D341Med (cell line): Measurements from ENCODE around the gene SLC22A23.
"Not testable (repeated sequence)": the region's sequence is repeated elsewhere in the genome, so short reads cannot be mapped to it uniquely, and the experiment has no call there.

ENCODE experiments used
- DNase-seq: peaks from one replicate; pipeline ENCODE4 v3.0.0; 2012; ENCODE audit warnings: low spot score

SLC22A23 gene

DNA sequence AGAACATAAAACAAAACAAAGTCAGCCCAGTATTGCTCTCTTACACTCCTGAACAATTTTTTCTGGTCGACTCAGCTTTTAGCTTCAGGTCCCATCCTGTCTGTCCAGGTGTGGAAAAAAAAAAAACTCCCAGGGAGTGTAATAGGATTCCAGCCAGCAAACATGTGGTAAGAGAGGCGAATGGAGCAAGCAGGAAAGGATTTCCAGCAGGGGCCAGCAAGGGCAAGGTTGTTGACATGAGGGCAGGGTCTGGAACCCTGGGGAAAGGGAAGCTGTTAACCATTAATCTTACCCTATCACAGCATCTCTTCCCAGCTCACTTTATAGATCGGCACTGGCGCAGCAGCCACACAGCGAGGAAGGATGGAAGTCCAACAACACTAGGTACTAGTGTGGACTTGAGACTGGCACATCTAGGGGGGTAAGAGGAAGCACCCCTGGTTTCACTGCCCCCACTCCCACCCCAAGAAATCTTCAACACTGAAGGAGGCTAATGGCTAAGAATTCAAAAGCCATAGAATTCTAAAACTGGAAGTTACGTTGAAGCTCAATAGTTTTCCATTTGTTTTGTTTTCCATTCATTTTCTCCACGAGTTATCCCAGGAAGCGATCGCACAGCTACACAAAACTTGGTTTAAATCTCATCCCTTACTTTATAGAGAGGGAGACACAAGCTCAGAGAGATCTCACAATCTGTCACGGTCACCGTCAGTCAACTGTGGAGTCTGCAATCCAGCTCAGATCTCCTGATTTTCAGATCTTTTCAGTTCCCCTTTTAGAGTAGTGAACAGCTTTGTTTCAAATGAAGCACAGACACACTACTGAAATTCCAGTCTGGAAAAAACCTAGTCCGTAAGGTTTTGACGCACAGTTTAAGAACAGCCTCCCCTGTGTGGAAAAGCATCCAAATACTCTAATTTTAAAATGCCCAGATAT, 53.3 kb downstream of the SLC22A23 start:
- DNase-seq: no peak

DNA sequence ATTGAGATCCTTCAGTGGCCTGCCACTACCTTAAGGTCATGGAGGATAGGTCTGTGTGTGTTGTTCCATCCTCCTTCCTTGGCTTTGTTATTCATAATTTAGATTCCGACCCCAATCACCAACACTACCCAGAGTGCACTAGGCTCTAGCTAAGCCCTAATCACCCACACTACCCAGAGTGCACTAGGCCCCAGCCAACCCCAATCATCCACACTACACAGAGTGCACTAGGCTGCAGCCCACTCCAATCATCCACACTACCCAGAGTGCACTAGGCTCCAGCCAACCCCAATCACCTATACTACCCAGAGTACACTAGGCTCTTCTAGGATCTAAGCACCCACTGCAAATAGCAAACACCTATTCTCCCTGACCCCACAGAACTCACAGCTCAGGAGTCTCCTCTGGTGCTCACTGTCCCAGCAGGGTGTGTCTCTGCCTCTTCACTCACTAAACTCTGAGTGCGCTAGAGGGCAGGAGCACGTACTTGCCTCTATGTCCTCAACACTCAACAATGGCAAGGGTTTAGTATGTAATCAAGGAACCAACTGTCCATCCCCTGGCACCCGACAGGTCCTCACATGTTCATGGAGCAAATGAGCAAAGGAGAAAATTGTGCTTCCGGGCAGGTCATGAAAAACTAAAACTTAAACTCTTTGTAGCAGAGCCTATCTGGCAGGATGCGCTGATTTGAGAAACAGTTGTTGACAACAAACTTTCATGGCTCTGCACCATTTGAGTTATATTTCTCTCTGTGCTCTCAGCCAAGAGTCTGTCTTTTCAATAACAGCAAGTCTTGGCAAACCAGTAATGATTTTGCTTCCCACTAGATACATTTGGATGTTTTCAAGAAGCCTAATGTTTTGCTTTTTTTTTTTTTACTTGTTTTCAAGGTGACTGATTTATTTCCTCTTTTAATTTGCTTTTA, 54.3 kb downstream of the SLC22A23 start:
- DNase-seq: no peak

DNA sequence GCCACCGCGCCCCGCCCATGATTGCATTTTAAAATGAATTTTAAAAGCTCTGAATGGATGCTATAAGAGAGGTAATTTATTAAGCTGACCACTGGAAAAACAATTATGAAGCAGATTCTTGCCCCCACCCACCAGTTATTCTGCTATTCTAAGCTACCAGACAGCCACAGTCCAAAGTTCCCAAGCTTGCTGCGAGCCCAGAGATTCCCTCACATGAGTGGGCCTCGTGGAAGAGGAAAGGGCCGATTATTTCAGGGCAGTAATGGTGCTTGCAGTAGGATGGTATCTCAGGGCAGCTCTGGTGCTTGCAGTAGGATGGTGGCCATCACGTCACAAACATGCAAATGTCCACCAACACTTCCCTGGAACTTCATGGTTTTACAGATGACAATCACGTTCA, 56.7 kb downstream of the SLC22A23 start:
- DNase-seq: no peak

DNA sequence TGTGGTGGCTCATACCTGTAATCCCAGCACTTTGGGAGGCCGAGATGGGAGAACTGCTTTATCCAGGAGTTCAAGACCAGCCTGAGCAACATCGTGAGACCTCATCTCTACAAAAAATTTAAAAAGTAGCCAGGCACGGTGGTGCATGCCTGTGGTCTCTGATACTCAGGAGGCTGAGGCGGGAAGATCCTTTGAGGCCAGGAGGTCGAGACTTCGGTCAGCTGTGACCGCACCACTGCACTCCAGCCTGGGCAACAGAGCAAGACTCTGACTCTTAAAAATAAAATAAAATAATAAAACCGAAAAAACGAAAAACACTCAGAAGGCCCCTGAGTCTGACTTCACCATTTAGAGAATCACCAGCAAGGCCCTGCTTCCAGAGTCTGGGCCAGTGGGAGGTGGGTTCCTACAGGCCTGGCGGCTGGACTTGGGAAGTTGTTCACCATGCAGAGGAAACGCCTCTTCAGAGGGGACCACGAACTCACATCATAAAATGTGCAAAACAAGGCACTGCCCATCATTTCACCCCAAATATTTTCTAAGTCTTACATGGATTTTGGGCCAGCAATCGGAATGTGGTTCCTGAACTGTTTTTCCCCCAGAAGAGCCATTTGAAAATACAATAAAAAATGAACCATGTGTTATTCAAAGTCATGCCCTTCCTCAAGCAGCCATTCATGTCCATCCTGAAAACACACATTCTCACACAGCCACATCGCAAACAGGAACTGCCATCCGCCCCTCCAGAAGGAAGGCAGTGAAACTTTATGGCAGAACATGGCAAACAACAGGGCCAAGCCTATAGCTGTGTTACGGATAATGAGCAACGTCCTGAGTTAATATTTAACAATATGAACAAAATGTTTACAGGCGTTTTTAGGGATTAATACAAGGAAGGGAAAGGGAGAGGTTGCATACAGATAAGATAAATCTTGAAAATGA, 57.8 kb downstream of the SLC22A23 start:
- no peak for DNase-seq

DNA sequence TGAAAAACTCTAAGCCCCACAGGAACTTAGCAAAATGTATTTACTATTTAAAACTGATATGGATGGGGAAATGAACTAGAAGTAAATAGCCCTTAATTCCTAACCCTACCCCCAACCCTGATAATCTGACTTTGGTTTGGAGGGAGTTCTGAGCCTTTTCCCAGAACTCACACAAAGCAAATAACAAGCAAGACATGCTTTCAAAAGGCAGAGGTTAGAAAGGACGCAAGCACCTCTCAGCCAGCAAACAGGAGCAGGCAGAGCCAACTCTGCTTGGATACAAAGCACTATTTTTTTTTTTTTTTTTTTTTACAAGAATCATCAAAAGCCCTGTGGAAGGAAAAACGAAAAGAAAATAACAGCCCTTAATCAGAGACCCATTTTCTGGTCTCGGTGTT, 58.7 kb downstream of the SLC22A23 start:
- no peak for DNase-seq

DNA sequence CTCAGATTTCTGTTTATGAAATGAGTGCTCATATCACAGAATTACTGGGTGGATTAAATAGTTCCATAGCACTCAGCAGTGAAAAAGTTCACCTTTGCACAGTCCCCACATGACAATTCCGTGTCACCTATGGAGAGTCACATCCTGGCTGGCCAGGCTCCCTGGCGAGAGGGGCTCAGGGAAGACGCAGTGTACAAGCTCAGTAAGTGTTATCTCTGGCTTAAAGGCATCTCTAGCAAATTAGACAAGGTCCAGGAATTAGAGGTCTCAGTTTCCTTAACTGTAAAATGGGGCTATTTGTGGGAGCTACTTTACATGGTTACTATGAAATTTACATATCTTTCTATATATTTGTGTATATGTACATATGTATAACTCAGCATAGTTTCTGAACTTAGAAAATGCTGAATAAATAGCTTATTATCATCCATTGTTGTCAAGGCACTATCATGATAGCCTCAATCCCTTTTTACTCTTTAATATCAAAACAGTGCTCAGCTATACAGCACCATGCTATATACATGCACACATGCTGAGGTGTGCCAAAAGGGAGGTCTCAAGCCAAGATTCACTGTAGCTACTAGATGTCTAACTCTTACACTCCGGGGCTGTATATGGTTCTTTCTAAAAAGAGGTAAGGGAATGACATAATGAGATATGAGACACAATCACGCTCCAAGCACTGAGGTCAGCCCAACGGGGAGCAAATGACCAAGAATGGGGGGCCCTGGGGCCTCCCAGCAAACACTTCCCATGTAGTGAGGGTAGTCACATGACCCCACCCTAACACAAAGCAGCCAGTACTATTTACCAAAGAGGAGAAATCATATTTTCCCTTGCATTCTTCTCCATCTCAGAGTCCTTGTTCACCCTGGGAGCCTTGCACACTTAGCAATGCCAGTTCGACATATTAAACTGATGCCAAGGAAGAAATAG, 59.4 kb downstream of the SLC22A23 start:
- no peak for DNase-seq

DNA sequence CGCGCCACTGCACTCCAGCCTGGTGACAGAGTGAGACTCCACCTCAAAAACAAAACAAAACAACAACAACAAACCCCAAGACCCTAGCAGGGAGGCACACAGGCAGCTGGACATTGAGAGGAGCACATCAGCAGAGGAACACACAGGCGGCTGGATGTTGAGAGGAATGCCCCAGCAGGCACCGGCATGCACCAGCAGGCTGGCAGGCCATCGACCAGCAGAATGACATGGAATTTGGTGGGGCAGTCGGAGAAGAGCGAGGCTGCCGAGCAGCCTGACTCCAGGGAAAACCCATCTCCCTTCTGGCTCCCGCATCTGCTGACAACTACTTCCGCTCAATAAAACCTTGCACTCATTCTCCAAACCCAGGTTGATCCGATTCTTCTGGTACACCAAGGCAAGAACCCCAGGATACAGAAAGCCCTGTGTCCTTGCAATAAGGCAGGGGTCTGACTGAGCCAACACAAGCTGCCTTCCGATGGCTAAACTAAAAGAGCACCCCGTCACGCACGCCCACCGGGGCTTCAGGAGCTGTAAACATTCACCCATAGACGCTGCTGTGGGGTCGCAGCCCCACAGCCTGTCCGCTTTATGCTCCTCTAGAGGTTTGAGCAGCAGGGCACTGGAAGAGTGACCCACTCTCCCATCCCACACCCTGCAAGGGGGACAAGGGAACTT, 60.2 kb downstream of the SLC22A23 start:
- DNase-seq: no peak

DNA sequence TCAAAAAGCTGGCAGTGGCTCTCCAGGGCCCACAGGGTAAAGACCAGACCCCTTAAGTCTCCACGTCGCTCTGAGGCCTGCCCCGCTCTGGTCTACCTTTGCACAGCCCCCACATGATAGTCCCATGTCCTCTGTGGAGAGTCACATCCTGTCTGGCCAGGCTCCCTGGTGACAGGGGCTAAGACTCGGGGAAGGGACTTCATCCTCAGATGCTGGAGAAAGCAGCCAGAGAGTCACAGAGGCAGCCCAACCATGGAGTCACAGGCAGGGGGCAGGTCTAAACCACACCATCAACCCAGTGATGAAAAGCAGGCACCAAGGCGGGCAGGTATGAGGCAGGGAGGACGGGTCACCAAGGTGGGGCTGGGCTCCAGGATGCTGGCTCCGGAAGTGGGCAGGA, 62.2 kb downstream of the SLC22A23 start:
- DNase-seq: no peak

DNA sequence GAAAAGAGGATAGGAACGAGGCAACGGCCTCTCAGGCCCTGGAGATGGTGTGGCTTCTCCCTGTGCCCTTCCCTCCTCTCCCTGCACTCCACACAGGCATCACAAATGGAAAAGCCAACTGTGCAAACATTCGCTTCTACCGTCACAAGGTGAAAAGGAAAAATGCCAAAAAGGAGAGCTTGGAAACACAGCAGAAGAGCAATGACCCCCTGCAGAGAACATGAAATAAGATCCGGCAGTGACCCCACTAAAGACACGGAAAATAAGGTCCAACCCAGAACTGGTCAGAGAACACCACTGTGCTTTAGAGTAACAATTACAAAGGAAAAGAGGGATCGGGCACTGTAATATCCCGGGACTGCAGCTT, 63.0 kb downstream of the SLC22A23 start:
- DNase-seq: no peak

DNA sequence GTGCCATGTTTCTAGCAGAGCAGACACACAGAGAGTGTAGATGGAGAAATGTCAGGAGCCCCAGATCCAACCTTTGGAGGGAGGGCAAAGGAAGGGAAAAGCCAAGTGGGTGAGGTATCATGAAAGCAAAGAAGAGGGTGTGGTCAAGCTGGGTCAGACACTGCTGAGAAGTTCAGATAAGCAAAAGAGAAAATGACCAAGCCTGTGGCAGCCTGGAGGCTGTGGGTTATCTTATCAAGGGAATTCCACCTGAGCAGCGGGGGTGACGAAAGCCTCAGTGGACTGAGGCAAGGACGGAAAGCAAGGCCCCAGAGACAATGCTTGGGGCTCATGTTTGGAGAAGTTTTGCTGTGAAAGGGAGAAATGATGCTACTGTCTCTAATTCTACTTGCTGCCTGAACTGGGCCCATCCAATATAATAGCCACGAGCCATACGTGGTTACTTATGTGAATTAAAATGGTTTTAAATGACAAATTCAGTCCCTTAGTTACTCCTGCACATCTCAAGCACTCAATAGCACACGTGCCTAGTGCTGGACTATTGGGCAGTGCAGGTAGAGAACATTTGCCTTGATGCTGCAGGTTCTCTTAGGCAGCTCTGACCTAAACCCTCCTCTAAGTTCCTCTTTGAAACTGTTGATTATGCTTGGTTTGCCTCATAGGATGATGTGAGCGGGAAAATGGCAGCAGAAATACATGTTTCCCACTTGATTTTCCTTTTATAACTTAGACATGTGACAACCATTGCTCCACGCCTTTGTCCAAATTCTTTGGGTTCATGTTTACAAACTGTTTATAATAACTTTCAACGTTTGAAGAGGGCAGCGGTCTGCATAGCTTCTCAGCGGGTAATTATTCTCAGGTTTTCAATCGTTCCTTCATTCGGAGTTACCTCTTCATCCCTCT, 63.7 kb downstream of the SLC22A23 start:
- DNase-seq: no peak

DNA sequence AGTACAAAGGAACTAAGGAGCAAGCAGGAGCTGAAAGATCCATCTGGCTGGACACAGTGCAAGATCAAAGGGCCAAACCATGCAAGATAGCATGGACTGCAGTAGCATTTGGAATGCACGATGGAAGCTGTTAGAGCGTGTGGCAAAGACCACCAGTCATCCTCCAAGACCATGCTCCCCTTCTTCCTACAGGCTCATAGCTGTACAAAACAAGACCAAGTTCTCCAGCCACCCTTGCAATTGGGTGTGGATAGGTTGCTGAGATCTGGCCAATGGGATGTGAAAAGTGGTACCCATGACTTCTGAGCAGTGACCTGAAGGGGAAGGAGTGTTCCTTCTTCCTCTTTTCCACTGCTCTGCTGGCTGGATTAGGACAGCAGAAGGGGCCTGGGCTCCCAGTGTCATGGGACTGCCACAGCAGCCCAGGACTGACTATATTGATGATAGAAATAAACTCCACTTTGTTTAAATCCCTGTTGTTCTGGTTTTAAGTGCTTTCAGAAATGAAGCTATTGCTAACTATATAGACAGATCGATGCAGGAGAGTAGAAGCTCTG, 64.9 kb downstream of the SLC22A23 start:
- no peak for DNase-seq

DNA sequence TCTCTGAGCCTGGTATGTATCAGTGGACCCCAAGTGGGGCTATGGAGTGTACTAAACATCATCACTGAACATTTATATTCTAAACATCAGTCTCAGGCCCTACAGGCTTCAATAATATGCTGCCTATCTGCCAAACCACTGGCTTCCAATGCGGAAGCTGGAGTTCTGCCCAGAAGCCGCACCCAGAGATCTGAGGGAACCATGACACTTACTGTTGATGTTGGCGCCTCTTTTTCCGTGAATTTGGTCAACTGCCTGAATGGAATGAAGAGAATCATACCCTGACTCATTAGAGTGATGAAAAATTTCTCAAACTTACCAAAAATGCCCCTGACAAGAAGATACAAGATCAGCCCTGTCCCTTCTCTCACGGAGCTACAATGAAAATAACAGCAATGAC, 66.2 kb downstream of the SLC22A23 start:
- DNase-seq: no peak

DNA sequence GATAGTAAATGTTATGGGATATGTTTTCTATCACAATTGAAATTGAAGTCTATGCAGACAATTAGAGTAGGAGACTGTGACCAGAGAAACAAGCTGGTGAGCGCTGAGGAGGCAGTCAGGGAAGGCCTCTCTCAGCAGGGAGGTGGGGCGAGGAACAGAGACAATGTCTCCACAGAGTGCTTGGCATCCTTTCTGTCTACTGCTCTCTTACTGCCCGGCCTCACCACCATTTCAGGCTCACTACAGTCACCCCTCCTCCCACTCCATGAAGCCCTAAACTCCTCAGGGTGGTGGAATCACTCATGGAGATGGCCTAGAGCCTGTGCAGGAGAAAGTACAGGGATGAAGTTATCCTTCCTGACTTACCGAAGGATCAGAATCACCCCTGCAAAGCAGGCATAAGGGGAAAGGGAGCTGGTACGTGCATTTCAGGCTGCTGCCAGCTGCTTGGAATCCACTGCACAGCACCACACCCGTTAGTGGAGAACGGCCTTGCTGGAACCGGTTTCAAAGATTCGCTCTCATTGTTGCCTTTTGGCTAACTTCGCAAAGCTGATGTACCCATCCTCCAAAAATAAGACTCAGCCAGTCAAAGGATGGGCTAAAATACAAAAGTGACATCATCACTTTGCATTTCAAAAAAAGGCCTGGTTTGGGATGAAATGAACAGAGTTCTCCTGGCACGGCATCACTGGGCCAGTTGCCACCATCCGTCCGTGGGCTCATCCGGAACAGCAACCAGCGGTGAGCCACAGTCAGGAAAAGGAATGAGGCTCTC, 67.3 kb downstream of the SLC22A23 start:
- DNase-seq: no peak

DNA sequence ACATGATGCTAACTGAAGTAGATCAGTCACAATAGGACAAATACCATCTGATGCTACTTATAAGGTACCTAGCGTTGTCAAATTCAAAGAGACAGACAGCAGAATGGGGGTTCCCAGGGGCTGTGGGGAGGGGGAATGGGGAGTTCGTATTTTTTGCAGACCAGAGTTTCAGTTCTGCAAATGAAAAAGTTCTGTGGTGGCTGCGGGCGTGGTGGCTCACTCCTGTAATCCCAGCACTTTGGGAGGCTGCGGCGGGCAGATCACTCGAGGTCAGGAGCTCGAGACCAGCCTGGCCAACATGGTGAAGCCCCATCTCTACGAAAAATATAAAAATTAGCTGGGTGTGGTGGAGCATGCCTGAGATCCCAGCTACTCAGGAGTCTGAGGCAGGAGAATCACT, 68.1 kb downstream of the SLC22A23 start:
- no peak for DNase-seq

DNA sequence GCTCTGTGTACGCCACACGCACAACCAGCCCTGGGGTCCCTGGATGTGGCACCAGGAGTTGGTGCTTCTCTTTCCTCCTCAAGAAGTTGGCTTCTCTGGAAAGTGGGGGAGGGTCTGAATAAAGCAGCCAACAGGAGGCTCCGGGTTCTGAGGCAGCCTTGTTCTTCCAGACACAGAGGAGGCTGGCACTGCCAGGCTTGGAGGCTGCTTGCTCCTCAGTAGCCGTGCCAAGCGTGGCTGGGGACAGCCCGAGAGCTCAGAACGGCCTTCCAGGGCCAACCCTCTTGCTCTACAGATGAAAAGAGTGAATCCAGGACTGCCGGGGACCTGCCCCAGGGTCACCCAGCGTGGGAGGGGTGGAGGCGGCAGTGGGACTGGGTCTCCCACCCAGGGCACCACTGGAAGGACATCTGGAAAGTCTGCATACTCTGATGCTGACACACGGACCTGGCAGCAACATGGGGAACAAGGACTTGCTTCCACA, 70.4 kb downstream of the SLC22A23 start:
- no peak for DNase-seq

DNA sequence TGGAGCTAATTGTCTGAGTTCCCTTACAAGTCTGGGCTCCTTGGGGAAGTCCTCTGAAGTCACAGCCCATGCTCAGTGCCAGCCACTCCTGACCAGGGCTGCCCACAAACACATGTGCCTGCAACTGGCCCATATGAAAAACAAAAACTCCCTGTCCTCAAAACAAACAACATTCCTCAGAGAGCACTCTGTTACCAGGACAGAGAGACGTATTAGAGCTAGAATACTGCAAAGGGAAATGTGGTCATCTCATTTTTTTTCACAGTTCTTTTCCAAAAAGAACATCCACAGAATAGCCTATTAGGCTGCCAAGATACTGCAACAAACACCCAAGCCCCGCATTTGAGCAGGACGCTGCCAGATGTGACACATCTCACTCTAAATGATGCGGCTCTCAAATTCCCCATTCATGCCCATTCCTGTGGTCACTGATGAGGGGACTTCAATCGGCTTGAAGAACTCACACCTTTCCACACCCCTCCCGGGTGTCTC, 71.1 kb downstream of the SLC22A23 start:
- no peak for DNase-seq

DNA sequence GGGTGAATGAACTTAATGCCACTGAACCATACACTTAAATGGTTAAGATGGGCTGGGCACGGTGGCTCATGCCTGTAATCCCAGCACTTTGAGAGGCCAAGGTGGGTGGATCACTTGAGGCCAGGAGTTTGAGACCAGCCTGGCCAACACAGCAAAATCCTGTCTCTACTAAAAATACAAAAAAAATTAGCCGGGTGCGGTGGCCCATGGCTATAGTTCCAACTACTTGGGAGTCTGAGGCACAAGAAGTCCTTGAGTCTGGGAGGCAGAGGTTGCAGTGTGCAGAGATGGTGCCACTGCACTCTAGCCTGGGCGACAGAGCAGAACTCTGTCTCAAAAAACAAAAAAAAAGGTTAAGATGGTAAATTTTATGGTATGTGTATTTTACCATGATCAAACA, 71.7 kb downstream of the SLC22A23 start:
- not testable (repeated sequence) for DNase-seq
